CD4-positive, alpha-beta T cell treated with Interleukin-21 for 1 hour (primary cell): ENCODE results near the gene KASH5.

Experiments used
- DNase-seq: peaks from one replicate; pipeline ENCODE4 v3.0.0-alpha.2; 2020

Gene KASH5

GRCh38 chr19:49396738-49397505, 8.9 kb downstream of the KASH5 start:
- no peak for DNase-seq

- no peak for DNase-seq
Observed at GRCh38 chr19:49398001-49398615, 10.1 kb downstream of the KASH5 start.

- DNase-seq, result no peak
Observed at GRCh38 chr19:49398931-49399330, 10.9 kb downstream of the KASH5 start.

- DNase-seq, result no peak
Observed at GRCh38 chr19:49400029-49400428, 12.0 kb downstream of the KASH5 start.

- DNase-seq, result no peak
Observed at GRCh38 chr19:49403404-49404187, 15.5 kb downstream of the KASH5 start.

- DNase-seq, result no peak
Observed at GRCh38 chr19:49407079-49407478, 19.0 kb downstream of the KASH5 start.

- DNase-seq, result no peak
Observed at GRCh38 chr19:49407482-49408015, 19.5 kb downstream of the KASH5 start.

- DNase-seq, result no peak
Observed at GRCh38 chr19:49408816-49409440, 20.9 kb downstream of the KASH5 start.

GRCh38 chr19:49409441-49410029, 21.5 kb downstream of the KASH5 start:
- peak; percentile 40 for DNase-seq

- DNase-seq, result no peak
Observed at GRCh38 chr19:49411681-49412326, 23.8 kb downstream of the KASH5 start.

GRCh38 chr19:49413348-49413747, 25.3 kb downstream of the KASH5 start:
- DNase-seq, result no peak

- no peak for DNase-seq
Observed at GRCh38 chr19:49414256-49414655, 26.2 kb downstream of the KASH5 start.

GRCh38 chr19:49415102-49415809, 27.2 kb downstream of the KASH5 start:
- DNase-seq, result no peak

- DNase-seq, result no peak
Observed at GRCh38 chr19:49415810-49416200, 27.8 kb downstream of the KASH5 start.

- no peak for DNase-seq
Observed at GRCh38 chr19:49417088-49417487, 29.0 kb downstream of the KASH5 start.

GRCh38 chr19:49418511-49418910, 30.5 kb downstream of the KASH5 start:
- DNase-seq, result no peak

- no peak for DNase-seq
Observed at GRCh38 chr19:49419173-49419572, 31.1 kb downstream of the KASH5 start.

GRCh38 chr19:49420227-49420626, 32.2 kb downstream of the KASH5 start:
- DNase-seq, result no peak

- DNase-seq, result peak; percentile 46
Observed at GRCh38 chr19:49421039-49421877, 33.2 kb downstream of the KASH5 start.

- no peak for DNase-seq
Observed at GRCh38 chr19:49421878-49422202, 33.8 kb downstream of the KASH5 start.
